ENCODE data around the gene TPD52L1. TPM values are rescaled to one million over a fixed set of nuclear protein-coding genes. Genes with fewer than 3 reads are reported as not detected.
"Not testable (repeated sequence)": the region's sequence is repeated elsewhere in the genome, so short reads cannot be mapped to it uniquely, and the experiment has no call there.

Gene TPD52L1
- polyA plus RNA-seq, 4 donors: 83.5 to 114 (median 93.9) TPM

DNA sequence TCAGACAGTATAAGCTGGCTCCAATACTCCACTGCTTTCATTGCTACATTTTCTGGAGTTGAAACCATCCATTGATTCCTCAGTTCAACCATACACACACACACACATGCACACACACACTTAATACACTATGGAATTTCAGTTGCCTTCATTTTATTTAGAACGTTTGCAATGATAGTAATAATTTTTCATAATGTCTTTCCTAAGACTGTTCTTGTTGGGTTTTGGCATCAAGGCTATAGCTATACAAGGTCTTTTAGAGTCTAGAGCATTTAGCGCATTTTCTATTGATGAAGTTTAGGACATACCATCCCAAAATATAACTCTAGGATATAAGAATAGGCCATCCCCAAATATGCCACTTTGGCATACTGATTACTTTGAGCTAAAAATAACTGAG is 15.5 kb upstream of the TPD52L1 start:
- DNase-seq (ENCODE audit: low read depth in 4 of 4, low spot score in 3 of 4): no peak

GRCh38 chr6:125140808-125141207 is 12.8 kb upstream of the TPD52L1 start:
- DNase-seq (ENCODE audit: low read depth in 4 of 4, low spot score in 3 of 4): no peak

GRCh38 chr6:125142618-125143017 is 11.0 kb upstream of the TPD52L1 start:
- DNase-seq (ENCODE audit: low read depth in 4 of 4, low spot score in 3 of 4): no peak

- no peak for DNase-seq (ENCODE audit: low read depth in 4 of 4, low spot score in 3 of 4)
These were observed 8.8 kb upstream of the TPD52L1 start for GRCh38 chr6:125144822-125145221.

DNA sequence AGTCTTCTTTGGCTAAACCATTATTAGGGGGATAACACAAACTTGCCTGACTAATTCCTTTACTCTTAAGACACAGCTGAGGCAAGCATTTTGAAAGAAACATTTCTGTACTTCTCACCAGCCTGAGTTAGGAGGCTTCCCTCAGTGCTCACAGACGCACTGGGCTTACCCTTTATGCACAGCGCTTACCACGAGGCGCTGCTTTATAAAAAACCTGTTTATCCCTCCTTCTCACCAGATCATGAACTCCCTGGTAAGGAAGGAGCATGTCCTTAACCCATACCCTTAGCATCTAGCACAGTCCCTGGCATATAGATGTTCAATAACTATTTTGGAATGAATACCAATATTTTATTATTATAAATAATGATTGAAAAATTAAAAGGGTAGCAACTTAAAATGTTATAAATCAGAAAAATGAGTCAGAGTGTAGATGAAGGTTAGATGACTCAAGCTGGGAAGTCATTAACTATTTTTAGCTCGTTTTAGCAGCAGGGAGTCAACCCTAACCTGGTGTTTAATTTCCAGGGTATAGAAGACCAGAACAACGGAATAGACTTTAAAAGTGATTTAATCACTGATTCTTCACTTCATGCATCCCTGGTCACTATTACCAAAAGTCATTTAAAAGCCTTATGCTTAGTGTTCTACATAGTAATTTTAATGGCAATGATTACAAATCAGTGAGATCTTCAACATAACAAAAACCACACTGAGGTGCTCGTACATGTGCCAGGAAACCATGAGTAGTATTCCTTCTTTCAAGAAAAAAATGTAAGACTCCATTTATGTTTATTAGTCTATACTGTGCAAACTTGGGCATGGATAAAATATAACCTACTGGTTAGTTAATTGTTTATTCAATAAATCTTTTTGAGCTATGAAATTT is 4.1 kb upstream of the TPD52L1 start:
- DNase-seq (ENCODE audit: low read depth in 4 of 4, low spot score in 3 of 4): no peak

GRCh38 chr6:125151700-125152099 is 1.9 kb upstream of the TPD52L1 start:
- DNase-seq (ENCODE audit: low read depth in 4 of 4, low spot score in 3 of 4): no peak

- DNase-seq (ENCODE audit: low read depth in 4 of 4, low spot score in 3 of 4): peak in 2 of 4 donors; percentile 15 to 38
These were observed 666 bp downstream of the TPD52L1 start for GRCh38 chr6:125154118-125154760.

DNA sequence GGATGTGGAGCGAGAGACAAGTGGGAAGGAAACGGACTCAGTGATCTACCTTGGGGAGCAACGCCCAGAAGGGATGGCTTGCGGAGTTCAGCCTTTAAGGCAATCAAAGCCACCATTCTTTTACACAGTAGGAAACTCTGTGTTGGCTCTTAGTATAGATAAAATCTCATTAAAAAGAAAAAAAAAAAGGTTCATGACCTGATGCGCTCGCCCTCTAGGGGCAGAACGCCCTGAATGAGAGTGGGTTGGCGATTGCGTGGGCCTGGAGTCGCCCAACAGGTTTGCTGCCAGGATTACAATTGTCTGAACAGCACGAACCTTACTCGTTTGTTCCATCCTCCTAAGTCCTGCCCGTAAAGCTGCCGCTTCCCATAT is 1.2 kb downstream of the TPD52L1 start:
- peak in 1 of 4 donors; percentile 3 for DNase-seq (ENCODE audit: low read depth in 4 of 4, low spot score in 3 of 4)

GRCh38 chr6:125155344-125155743 is 1.8 kb downstream of the TPD52L1 start:
- no peak for DNase-seq (ENCODE audit: low read depth in 4 of 4, low spot score in 3 of 4)

DNA sequence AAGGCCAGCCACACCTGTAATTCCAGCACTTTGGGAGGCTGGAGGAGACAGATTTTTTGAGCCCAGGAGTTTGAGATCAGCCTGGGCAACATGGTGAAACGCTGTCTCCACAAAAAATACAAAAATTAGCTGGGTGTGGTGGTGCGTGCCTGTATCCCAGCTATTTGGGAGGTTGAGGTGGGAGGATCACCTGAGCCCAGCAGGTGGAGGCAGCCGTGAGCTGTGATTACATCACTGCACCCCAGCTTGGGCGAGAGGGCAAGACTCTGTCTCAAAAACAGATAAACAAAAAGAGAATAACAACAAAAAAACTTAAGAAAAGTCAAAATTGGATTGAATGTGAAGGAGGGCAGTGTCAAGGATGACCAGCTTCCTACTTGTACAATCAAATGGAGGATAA is 2.9 kb downstream of the TPD52L1 start:
- no peak for DNase-seq (ENCODE audit: low read depth in 4 of 4, low spot score in 3 of 4)

GRCh38 chr6:125157280-125157679 is 3.7 kb downstream of the TPD52L1 start:
- DNase-seq (ENCODE audit: low read depth in 4 of 4, low spot score in 3 of 4): no peak

DNA sequence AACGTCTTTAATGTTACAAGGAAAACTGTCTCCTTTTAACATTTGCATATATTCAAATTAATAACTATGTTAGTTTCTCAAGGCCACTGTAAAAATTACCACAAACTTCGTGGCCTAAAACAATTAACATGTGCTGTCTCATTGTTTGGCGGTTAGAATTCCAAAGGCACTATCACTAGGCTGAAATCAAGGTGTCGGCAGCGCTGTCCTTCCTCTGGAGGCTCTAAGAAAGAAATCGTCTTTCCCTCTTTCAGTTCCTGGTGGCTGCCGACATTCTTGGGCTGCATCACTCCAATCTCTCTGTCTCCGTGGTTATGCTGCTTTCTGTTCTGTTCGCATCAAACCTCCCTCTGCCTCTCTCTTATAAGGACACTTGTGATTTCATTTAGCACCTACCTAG is 4.2 kb downstream of the TPD52L1 start:
- no peak for DNase-seq (ENCODE audit: low read depth in 4 of 4, low spot score in 3 of 4)

- not testable (repeated sequence) for DNase-seq (ENCODE audit: low read depth in 4 of 4, low spot score in 3 of 4)
These were observed 9.8 kb downstream of the TPD52L1 start for GRCh38 chr6:125163339-125163738.

- DNase-seq (ENCODE audit: low read depth in 4 of 4, low spot score in 3 of 4): no peak
These were observed 10.2 kb downstream of the TPD52L1 start for GRCh38 chr6:125163811-125164210.

GRCh38 chr6:125164696-125165095 is 11.1 kb downstream of the TPD52L1 start:
- DNase-seq (ENCODE audit: low read depth in 4 of 4, low spot score in 3 of 4): no peak

- DNase-seq (ENCODE audit: low read depth in 4 of 4, low spot score in 3 of 4): no peak
These were observed 11.7 kb downstream of the TPD52L1 start for GRCh38 chr6:125165256-125165655.

DNA sequence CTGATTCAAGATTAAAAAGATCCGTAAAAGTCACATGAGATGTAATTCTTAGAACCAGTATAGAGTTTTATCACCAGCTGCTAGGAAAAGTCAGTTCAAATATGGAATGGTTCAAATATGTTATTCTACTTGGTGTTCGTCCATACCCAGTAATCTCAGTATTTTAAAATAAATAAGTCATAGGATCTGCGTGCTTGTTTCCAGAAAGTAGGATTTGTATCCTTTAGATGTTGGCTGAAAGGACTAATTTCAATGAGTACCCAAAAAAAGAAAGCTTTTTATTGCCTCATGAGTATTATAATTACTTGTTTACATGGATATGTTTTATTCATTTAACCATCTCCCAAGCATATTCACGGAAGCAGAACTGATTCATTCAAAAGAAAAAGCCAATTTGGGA is 12.2 kb downstream of the TPD52L1 start:
- DNase-seq (ENCODE audit: low read depth in 4 of 4, low spot score in 3 of 4): no peak

GRCh38 chr6:125166711-125167110 is 13.1 kb downstream of the TPD52L1 start:
- DNase-seq (ENCODE audit: low read depth in 4 of 4, low spot score in 3 of 4): no peak

- DNase-seq (ENCODE audit: low read depth in 4 of 4, low spot score in 3 of 4): no peak
These were observed 14.0 kb downstream of the TPD52L1 start for GRCh38 chr6:125167579-125167978.

DNA sequence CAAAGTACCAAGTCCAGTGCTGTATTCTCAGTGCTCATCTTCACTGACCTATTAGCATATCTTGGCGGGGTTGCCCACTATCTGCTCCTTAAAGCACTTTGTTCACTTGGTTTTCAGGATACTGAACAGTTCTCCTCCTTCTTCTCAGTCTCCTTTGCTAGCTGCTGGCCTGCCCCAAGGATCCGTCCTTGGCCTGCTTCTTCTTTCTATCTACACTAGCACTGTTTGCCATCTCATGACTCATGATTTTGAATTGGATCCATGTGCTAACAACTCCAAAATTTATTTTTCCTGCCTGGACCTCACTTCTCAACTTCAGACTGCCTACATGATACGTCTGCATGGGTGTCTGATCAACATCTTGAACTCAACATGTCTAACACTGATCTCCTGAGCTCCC is 15.5 kb downstream of the TPD52L1 start:
- no peak for DNase-seq (ENCODE audit: low read depth in 4 of 4, low spot score in 3 of 4)

DNA sequence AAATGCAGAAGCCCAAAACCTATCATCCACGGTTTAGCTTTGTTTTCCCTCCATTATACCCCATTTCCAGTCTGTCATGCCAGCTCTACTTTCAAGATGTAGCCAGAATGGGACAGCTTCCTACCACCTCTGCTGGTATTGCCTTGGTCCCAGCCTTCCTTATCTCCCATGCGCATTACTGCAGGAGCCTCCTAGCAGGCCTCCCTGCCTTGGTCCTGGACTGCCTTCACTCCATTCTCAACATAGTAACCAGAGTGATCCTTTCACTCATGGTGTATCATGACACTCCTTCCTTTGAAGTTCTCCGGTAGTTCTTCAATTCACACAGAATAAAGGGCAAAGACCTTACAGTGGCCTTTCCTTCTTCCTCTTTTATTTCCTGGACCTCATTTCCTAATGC is 15.9 kb downstream of the TPD52L1 start:
- no peak for DNase-seq (ENCODE audit: low read depth in 4 of 4, low spot score in 3 of 4)

- no peak for DNase-seq (ENCODE audit: low read depth in 4 of 4, low spot score in 3 of 4)
These were observed 16.8 kb downstream of the TPD52L1 start for GRCh38 chr6:125170376-125170775.

All from right renal pelvis (tissue), 4 donors.